NB4 (cell line): ENCODE data around the gene REN.

Experiments used
- DNase-seq: peaks from one replicate; pipeline ENCODE4 v3.0.0; 2010; ENCODE audit warnings: low read depth
- H3K4me3 ChIP-seq: one replicate; pipeline ENCODE4 v1.5.1; 2011; ENCODE audit warnings: mild to moderate bottlenecking, low read depth, low read length, moderate library complexity
- CTCF ChIP-seq: IDR thresholded peaks from one replicate; pipeline ENCODE4 v1.5.1; 2012; ENCODE audit warnings: low read depth, low read length
- MYC ChIP-seq: IDR thresholded peaks from 2 replicates; pipeline ENCODE4 v1.6.1; 2011; ENCODE audit warnings: low read depth, low read length
- POLR2A ChIP-seq: IDR thresholded peaks from 2 replicates; pipeline ENCODE4 v1.6.1; 2011; ENCODE audit warnings: mild to moderate bottlenecking; ENCODE audit not compliant: insufficient read length; ENCODE audit errors: extremely low read depth
- TF ChIP-seq, protein P1 (sequence below): IDR thresholded peaks from 2 replicates; pipeline ENCODE4 v1.6.1; 2011; ENCODE audit warnings: low read depth, low read length

REN gene

DNA sequence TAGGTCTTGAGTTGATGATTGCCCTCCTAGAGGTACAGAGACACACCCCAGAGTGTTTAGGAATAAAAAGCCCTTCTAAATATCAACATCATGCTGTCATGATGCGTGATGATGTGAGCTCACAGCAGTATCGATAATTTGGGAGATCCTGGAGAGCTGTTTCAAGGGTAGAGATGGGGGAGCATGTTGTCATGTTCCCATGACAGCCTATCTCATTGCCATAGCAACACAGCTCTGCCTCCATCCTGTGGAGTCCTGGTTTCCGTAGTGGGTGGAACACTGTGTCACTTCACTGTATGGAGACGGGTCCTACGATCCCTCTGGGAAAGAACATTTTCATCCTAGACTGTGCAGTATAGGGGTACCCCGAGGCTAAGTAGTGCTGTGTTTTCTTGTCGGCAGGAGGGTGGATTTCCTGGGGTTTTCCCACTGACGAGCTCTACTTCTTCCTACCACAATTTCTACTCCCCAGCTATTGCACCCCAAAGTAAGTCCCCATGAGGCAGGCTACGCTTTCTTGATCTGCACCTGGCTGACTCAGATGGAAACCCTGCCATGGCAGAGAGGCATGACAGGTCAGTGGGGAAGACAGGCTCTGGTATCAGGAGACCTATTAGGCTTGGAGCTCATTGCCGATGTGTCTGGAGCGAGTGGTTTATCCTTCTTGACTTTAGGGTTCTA is 23.0 kb upstream of the REN start:
- DNase-seq = no peak
- no peak for TF ChIP-seq MYC
- TF ChIP-seq, protein P1, sequence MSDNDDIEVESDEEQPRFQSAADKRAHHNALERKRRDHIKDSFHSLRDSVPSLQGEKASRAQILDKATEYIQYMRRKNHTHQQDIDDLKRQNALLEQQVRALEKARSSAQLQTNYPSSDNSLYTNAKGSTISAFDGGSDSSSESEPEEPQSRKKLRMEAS = no peak
- TF ChIP-seq CTCF = no peak
- no peak for TF ChIP-seq POLR2A

GRCh38 chr1:204186597-204186996 is 20.5 kb upstream of the REN start:
- no peak for DNase-seq
- H3K4me3 ChIP-seq = no peak overlapping the region

More for the DNA sequence above, 23.0 kb upstream of the REN start:
- H3K4me3 ChIP-seq = no peak overlapping the region

GRCh38 chr1:204181116-204181515 is 15.0 kb upstream of the REN start:
- TF ChIP-seq POLR2A = no peak
- DNase-seq = no peak
- no peak overlapping the region for H3K4me3 ChIP-seq

More at GRCh38 chr1:204186597-204186996, 20.5 kb upstream of the REN start:
- TF ChIP-seq CTCF (no peak), MYC (no peak), POLR2A (no peak)
- TF ChIP-seq, protein P1 = no peak

DNA sequence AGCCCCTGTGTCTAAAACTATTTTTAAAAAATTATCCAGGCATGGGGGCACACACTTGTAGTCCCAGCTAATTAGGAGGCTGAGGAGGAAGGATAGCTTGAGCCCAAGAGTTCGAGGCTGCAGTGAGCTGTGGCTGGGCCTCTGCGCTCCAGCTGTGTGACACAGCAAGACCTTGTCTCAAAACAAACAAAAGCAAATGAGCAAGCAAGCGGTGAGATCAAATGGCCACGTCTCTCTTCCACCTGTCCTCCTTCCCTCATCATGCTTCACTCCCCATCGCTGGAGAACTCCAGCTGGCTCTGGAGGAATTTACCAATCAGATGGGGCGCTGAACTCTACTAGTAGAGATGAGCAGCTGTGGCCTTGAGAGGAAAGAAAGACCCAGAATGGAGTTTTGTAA is 14.0 kb upstream of the REN start:
- no peak overlapping the region for H3K4me3 ChIP-seq
- DNase-seq = no peak
- no peak for TF ChIP-seq MYC
- TF ChIP-seq CTCF = no peak
- TF ChIP-seq POLR2A = no peak
- TF ChIP-seq, protein P1 = no peak

GRCh38 chr1:204178487-204179281 is 12.5 kb upstream of the REN start:
- no peak for DNase-seq
- H3K4me3 ChIP-seq = no peak overlapping the region
- no peak for TF ChIP-seq MYC
- no peak for TF ChIP-seq CTCF
- TF ChIP-seq, protein P1 = no peak
- no peak for TF ChIP-seq POLR2A

- H3K4me3 ChIP-seq = no peak overlapping the region
- no peak for DNase-seq
- TF ChIP-seq, protein P1 = no peak
- no peak for TF ChIP-seq POLR2A
- no peak for TF ChIP-seq CTCF
- TF ChIP-seq MYC = no peak
Observed at GRCh38 chr1:204177133-204177532, 11.0 kb upstream of the REN start.
